Measurements from ENCODE around the gene CDC6. TPM values are rescaled to one million over a fixed set of nuclear protein-coding genes. Genes with fewer than 3 reads are reported as not detected.

CDC6 gene
- total RNA-seq, 1 donor from 2014 or later = 3.4 TPM

DNA sequence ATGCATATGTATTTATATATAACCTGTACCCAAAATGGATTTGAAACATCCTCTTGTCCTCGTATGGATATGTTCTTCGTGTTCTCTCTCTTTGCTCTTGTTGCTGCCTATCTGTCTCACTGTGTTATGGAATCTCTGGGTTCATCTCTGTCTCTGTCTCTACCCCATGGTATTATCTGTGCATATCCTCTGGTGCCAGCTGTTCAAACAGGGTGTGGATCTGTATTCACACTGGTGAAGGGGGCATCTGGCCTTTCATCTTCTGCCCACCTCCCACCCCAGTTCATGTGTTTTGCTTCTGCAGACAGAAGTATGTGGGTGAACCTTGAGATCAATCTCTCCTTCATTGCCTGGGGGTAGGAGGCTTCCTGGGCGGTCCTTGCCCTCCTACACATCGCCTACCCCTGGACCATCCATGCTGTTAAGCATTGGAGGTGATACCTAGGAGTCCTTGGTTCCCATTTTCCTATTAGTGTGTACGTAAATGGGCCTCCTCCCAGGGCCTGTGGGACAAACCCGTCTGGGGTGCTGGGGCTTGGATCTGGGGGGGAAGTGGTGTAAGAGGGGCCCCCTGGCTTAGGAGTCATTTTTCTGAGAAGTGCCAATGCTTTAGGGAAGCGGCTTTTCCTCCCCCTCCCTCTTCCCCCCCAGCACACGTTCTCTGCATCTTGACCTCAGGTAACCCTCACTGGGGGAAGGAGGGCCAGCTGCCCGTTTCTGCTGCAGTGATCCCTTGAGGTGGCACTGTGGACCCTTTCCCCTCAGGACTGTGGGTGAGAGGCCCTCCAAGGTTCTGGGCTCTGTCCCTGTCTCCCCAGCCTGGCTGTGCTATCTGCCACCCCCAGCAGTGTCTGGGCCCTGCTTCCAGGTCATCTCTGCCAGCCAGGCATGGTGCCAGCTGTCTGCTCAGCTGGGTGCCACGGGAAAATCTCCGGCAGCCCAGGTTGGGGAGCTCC lies 42.4 kb downstream of the CDC6 start:
- no peak for FAIRE-seq
- TF ChIP-seq, protein P1, sequence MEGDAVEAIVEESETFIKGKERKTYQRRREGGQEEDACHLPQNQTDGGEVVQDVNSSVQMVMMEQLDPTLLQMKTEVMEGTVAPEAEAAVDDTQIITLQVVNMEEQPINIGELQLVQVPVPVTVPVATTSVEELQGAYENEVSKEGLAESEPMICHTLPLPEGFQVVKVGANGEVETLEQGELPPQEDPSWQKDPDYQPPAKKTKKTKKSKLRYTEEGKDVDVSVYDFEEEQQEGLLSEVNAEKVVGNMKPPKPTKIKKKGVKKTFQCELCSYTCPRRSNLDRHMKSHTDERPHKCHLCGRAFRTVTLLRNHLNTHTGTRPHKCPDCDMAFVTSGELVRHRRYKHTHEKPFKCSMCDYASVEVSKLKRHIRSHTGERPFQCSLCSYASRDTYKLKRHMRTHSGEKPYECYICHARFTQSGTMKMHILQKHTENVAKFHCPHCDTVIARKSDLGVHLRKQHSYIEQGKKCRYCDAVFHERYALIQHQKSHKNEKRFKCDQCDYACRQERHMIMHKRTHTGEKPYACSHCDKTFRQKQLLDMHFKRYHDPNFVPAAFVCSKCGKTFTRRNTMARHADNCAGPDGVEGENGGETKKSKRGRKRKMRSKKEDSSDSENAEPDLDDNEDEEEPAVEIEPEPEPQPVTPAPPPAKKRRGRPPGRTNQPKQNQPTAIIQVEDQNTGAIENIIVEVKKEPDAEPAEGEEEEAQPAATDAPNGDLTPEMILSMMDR (IDR thresholded peaks at IDR 0.05; ENCODE audit: insufficient read depth, low read length, severe bottlenecking) = no peak
- no peak overlapping the region for H3K4me3 ChIP-seq (ENCODE audit: low read depth, low read length)
- peaks cover 10% of the 10 kb centered on the region for H3K36me3 ChIP-seq (ENCODE audit: control insufficient read depth, insufficient read depth, low read length)
- no peaks in the 10 kb centered on the region for H3K27me3 ChIP-seq (ENCODE audit: control insufficient read depth, insufficient read depth, low read length)
- no peak for DNase-seq (ENCODE audit: low read depth)

DNA sequence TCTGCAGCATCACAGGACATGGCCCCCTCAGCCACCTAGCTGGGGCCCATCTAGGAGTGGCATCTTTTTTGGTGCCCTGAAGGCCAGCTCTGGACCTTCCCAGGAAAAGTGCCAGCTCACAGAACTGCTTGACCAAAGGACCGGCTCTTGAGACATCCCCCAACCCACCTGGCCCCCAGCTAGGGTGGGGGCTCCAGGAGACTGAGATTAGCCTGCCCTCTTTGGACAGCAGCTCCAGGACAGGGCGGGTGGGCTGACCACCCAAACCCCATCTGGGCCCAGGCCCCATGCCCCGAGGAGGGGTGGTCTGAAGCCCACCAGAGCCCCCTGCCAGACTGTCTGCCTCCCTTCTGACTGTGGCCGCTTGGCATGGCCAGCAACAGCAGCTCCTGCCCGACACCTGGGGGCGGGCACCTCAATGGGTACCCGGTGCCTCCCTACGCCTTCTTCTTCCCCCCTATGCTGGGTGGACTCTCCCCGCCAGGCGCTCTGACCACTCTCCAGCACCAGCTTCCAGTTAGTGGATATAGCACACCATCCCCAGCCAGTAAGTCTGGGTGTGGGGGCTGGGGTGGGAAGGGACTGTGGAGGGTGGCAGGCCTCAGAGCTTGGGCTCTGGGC lies 43.3 kb downstream of the CDC6 start:
- DNase-seq (ENCODE audit: low read depth) (no peak), FAIRE-seq (no peak)
- no peaks in the 10 kb centered on the region for H3K27me3 ChIP-seq (ENCODE audit: control insufficient read depth, insufficient read depth, low read length)
- peaks cover 10% of the 10 kb centered on the region for H3K36me3 ChIP-seq (ENCODE audit: control insufficient read depth, insufficient read depth, low read length)
- H3K4me3 ChIP-seq (ENCODE audit: low read depth, low read length) = no peak overlapping the region
- TF ChIP-seq, protein P1 (IDR thresholded peaks at IDR 0.05; ENCODE audit: insufficient read depth, low read length, severe bottlenecking) = no peak

DNA sequence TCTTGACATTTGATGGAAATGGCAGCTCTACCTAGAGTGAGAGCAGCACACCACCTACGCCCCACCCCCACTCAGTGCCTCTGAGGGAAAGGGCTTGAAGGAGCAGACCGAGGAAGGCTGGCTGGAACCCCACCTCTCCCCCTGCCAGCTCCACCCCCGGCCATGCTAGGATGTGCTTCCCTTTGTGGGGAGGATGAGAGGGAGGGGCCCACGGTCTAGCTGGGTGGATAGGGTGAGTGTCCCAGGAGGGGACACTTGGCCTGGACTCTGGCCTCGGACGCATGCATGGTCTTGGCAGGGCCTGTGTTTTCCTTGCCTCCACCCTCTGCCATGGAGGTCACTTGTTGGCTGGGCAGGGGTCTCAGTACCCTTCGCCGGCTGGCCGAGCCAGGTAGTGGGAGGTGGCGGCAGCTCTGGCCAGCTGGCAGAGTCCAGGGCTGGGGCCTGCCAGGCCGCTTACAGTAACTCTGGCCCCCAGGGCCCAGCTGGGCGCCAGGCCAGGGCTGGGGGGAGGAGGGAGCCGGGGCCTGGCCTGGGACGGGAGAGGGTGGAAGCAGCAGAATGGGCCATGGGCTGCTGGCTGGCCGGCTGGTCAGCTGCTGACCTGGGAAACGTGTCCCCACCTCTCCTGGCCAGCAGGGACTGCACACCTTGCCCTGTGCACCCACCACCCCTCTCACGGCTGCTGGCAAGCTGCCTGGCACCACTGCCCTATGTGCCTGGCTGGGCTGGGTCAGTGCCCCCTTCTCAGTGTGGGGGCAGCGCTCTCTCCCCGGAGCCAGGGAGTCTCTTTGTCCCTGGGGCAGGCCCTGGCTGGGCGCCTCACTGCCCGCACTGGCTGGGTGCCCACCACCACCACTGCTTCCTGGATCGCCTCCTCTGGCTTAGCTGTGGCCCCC lies 44.3 kb downstream of the CDC6 start:
- TF ChIP-seq, protein P1 (IDR thresholded peaks at IDR 0.05; ENCODE audit: insufficient read depth, low read length, severe bottlenecking) = no peak
- H3K27me3 ChIP-seq (ENCODE audit: control insufficient read depth, insufficient read depth, low read length) = no peaks in the 10 kb centered on the region
- no peak overlapping the region for H3K4me3 ChIP-seq (ENCODE audit: low read depth, low read length)
- peaks cover 10% of the 10 kb centered on the region for H3K36me3 ChIP-seq (ENCODE audit: control insufficient read depth, insufficient read depth, low read length)
- DNase-seq (ENCODE audit: low read depth) (no peak), FAIRE-seq (no peak)

DNA sequence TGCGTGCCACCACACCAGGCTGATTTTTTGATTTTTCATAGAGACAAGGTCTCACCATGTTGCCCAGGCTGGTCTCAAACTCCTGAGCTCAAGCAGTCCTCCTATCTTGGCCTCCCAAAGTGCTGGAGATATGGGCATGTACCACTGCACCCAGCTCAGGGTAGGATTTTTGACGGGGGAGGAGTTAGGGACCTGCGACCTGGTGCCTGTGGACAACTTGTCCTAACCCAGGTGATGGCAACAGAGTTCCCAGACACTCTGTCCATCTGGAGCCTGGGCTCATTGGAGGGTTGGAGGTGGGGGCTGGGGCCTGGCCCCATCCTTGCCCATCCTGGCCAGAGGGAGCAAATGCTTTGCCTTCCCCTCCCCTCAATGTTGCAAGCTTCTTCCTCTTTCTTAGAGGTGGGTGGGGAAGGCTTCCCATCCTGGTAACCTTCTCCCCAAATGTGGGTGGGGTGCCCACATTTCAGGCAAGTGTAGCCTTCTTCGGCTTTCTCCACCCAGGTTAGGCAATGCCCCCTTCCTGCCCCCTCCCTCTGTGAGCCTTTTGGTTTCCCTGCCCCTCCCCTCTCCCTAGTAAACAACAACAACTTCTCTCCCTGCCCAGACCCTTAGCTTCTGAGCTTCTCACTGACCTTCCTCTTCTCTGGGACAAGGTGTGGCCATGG lies 46.2 kb downstream of the CDC6 start:
- DNase-seq (ENCODE audit: low read depth) (no peak), FAIRE-seq (no peak)
- TF ChIP-seq, protein P1 (IDR thresholded peaks at IDR 0.05; ENCODE audit: insufficient read depth, low read length, severe bottlenecking) = no peak
- no peak overlapping the region for H3K4me3 ChIP-seq (ENCODE audit: low read depth, low read length)
- peaks cover 10% of the 10 kb centered on the region for H3K36me3 ChIP-seq (ENCODE audit: control insufficient read depth, insufficient read depth, low read length)
- no peaks in the 10 kb centered on the region for H3K27me3 ChIP-seq (ENCODE audit: control insufficient read depth, insufficient read depth, low read length)

DNA sequence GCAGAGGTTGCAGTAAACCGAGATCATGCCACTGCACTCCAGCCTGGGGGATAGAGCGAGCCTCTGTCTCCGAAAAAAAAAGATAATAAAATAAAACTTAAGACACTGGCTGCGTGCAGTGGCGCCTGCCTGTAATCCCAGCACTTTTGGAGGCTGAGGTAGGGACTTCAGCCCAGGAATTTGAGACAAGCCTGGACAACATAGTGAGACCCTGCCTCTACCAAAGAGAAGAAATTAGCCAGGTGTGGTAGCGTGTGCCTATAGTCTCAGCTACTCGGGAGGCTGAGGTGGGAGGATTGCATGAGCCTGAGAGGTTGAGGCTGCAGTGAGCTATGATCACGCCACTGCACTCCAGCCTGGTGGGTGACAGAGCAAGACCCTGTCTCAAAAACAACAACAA lies 47.9 kb downstream of the CDC6 start:
- Histone ChIP-seq H3K36me3 (ENCODE audit: control insufficient read depth, insufficient read depth, low read length) (peaks cover 10% of the 10 kb centered on the region), H3K27me3 (ENCODE audit: control insufficient read depth, insufficient read depth, low read length) (no peaks in the 10 kb centered on the region), H3K4me3 (ENCODE audit: low read depth, low read length) (no peak overlapping the region)
- DNase-seq (ENCODE audit: low read depth) (no peak), FAIRE-seq (no peak)
- TF ChIP-seq, protein P1 (IDR thresholded peaks at IDR 0.05; ENCODE audit: insufficient read depth, low read length, severe bottlenecking) = no peak

All from bronchial epithelial cell (primary cell).